Mucosa of descending colon (tissue), 3 donors: ENCODE measurements around the gene ZNF423. TPM values are rescaled to one million over a fixed set of nuclear protein-coding genes. Genes with fewer than 3 reads are reported as not detected.
"Not testable (repeated sequence)": the region's sequence is repeated elsewhere in the genome, so short reads cannot be mapped to it uniquely, and the experiment has no call there.

ENCODE experiments used
- ATAC-seq: fragments of 200-7000 bp; cut with Tn5 transposase; one replicate; pipeline ENCODE4 v1.9.1; 2020; ENCODE audit warnings: mild to moderate bottlenecking, moderate library complexity
- DNase-seq, 3 donors: peaks; one replicate each; pipeline ENCODE4 v3.0.0-alpha.2; 2020
- H3K36me3 ChIP-seq: fragments of 200-600 bp; one replicate; pipeline ENCODE4 v1.8.0; 2021; ENCODE audit warnings: low read depth, mild to moderate bottlenecking
- H3K4me1 ChIP-seq: fragments of 200-600 bp; one replicate; pipeline ENCODE4 v1.8.0; 2021; ENCODE audit warnings: low read depth, mild to moderate bottlenecking
- H3K4me3 ChIP-seq: fragments of 200-600 bp; one replicate; pipeline ENCODE4 v1.8.0; 2021; ENCODE audit warnings: mild to moderate bottlenecking
- H3K9me3 ChIP-seq: fragments of 200-600 bp; one replicate; pipeline ENCODE4 v1.8.0; 2021; ENCODE audit warnings: mild to moderate bottlenecking
- CTCF ChIP-seq: fragments of 200-600 bp; IDR thresholded peaks from one replicate; pipeline ENCODE4 v1.8.0; 2022; ENCODE audit warnings: antibody characterized with exemption, mild to moderate bottlenecking
- intact Hi-C, 2 donors: fragments of 100-400 bp; cut with DNase I in 1 of 2; cut with micrococcal nuclease in 1 of 2; formaldehyde crosslinking; loops; one replicate each; pipeline versions ENCODE4 v1.11.0 to v1.11.1; 2022; cut with DNase I, micrococcal nuclease
- total RNA-seq, 3 donors: library from RNA; stranded (reverse); fragmentation: NEBNext Ultra II Directional in 2 of 3; extraction: Animal tissue kit (Norgen Biotek cat#: 25700) in 2 of 3; gene quantifications; one replicate each; pipeline versions ENCODE4 v1.2.1 to v1.2.4, GENCODE V29; 2021 to 2023
- donor health status: DM: no; HTN: no; CAD: no; lungs with moderate emphysema.
- donor health status: DM: no; HTN: no; CAD: no.
- donor health status: DM: no; HTN: yes; CAD: no.

The ZNF423 gene
- total RNA-seq, 3 donors from 2014 or later, result 6.7 to 11.6 (median 11.0) TPM

GRCh38 chr16:49564496-49565229 lies 291.2 kb downstream of the ZNF423 start:
- H3K9me3 ChIP-seq, result no peaks in the 10 kb centered on the region
- H3K36me3 ChIP-seq, result no peaks in the 10 kb centered on the region
- intact Hi-C loops, result no loop called here
- no peak for TF ChIP-seq CTCF
- no peak overlapping the region for H3K4me3 ChIP-seq
- ATAC-seq (no peak), DNase-seq (no peak)
- H3K4me1 ChIP-seq, result no peaks in the 10 kb centered on the region

GRCh38 chr16:49563666-49564065 lies 292.2 kb downstream of the ZNF423 start:
- Histone ChIP-seq H3K36me3 (no peaks in the 10 kb centered on the region), H3K4me1 (no peaks in the 10 kb centered on the region), H3K4me3 (no peak overlapping the region), H3K9me3 (no peaks in the 10 kb centered on the region)
- no peak for DNase-seq
- intact Hi-C loops, result no loop called here
- ATAC-seq, result no peak
- TF ChIP-seq CTCF, result no peak

GRCh38 chr16:49562894-49563293 lies 293.0 kb downstream of the ZNF423 start:
- ATAC-seq, H3K4me1 ChIP-seq, DNase-seq, H3K4me3 ChIP-seq, H3K9me3 ChIP-seq, H3K36me3 ChIP-seq, intact Hi-C loops: not testable (repeated sequence)

- DNase-seq, result no peak
- intact Hi-C loops, result no loop called here
- no peaks in the 10 kb centered on the region for H3K4me1 ChIP-seq
- no peak for TF ChIP-seq CTCF
- no peaks in the 10 kb centered on the region for H3K9me3 ChIP-seq
- no peak for ATAC-seq
- no peaks in the 10 kb centered on the region for H3K36me3 ChIP-seq
- H3K4me3 ChIP-seq, result no peak overlapping the region
Observed at GRCh38 chr16:49562228-49562627, 293.7 kb downstream of the ZNF423 start.

- DNase-seq (no peak), ATAC-seq (no peak)
- no peak for TF ChIP-seq CTCF
Observed at GRCh38 chr16:49560004-49560830, 295.7 kb downstream of the ZNF423 start.

GRCh38 chr16:49559242-49559641 lies 296.7 kb downstream of the ZNF423 start:
- no peak overlapping the region for H3K4me3 ChIP-seq
- no peak for TF ChIP-seq CTCF
- no peaks in the 10 kb centered on the region for H3K36me3 ChIP-seq
- intact Hi-C loops, result no loop called here
- no peaks in the 10 kb centered on the region for H3K4me1 ChIP-seq
- no peak for ATAC-seq
- no peak for DNase-seq
- H3K9me3 ChIP-seq, result no peaks in the 10 kb centered on the region

More at GRCh38 chr16:49560004-49560830, 295.7 kb downstream of the ZNF423 start:
- Histone ChIP-seq H3K36me3 (no peaks in the 10 kb centered on the region), H3K9me3 (no peaks in the 10 kb centered on the region), H3K4me1 (no peaks in the 10 kb centered on the region), H3K4me3 (no peak overlapping the region)
- intact Hi-C loops, result no loop called here
